Activated CD8-positive, alpha-beta memory T cell treated with anti-CD3 and anti-CD28 coated beads, Interleukin-2, amount 50 U/mL, for 1 hour (primary cell): Measurements from ENCODE around the gene ARID5B.

ENCODE experiments used
- DNase-seq: peaks from one replicate; pipeline ENCODE4 v3.0.0-alpha.2; 2020; ENCODE audit errors: extremely low read depth

The ARID5B gene

GRCh38 chr10:61883371-61884025, 18.0 kb upstream of the ARID5B start:
- no peak for DNase-seq

- DNase-seq = no peak
Measured at GRCh38 chr10:61887772-61888171, 13.7 kb upstream of the ARID5B start.

GRCh38 chr10:61888744-61889143, 12.8 kb upstream of the ARID5B start:
- no peak for DNase-seq

GRCh38 chr10:61890430-61890829, 11.1 kb upstream of the ARID5B start:
- no peak for DNase-seq

- DNase-seq = no peak
Measured at GRCh38 chr10:61890881-61891409, 10.6 kb upstream of the ARID5B start.

GRCh38 chr10:61891906-61892585, 9.5 kb upstream of the ARID5B start:
- no peak for DNase-seq

GRCh38 chr10:61892961-61893360, 8.5 kb upstream of the ARID5B start:
- DNase-seq = no peak

GRCh38 chr10:61894133-61894532, 7.4 kb upstream of the ARID5B start:
- no peak for DNase-seq

GRCh38 chr10:61895898-61896600, 5.5 kb upstream of the ARID5B start:
- DNase-seq = no peak

GRCh38 chr10:61896854-61897661, 4.4 kb upstream of the ARID5B start:
- peak; percentile 36 for DNase-seq

- DNase-seq = no peak
Measured at GRCh38 chr10:61897671-61898434, 3.6 kb upstream of the ARID5B start.

GRCh38 chr10:61898435-61898778, 3.1 kb upstream of the ARID5B start:
- no peak for DNase-seq

- DNase-seq = no peak
Measured at GRCh38 chr10:61899069-61899531, 2.4 kb upstream of the ARID5B start.

GRCh38 chr10:61899663-61899996, 1.9 kb upstream of the ARID5B start:
- no peak for DNase-seq

- no peak for DNase-seq
Measured at GRCh38 chr10:61899997-61900828, 1.3 kb upstream of the ARID5B start.

GRCh38 chr10:61901829-61902444, 438 bp downstream of the ARID5B start:
- no peak for DNase-seq

GRCh38 chr10:61902445-61903220, 1.1 kb downstream of the ARID5B start:
- peak; percentile 68 for DNase-seq

- DNase-seq = peak; percentile 31
Measured at GRCh38 chr10:61903221-61903927, 1.9 kb downstream of the ARID5B start.
